Measurements from ENCODE around the gene PUM2. TPM values are rescaled to one million over a fixed set of nuclear protein-coding genes. Genes with fewer than 3 reads are reported as not detected.

The PUM2 gene
- total and polyA plus RNA-seq, 9 donors, result 40.3 to 148 (median 95.9) TPM

DNA sequence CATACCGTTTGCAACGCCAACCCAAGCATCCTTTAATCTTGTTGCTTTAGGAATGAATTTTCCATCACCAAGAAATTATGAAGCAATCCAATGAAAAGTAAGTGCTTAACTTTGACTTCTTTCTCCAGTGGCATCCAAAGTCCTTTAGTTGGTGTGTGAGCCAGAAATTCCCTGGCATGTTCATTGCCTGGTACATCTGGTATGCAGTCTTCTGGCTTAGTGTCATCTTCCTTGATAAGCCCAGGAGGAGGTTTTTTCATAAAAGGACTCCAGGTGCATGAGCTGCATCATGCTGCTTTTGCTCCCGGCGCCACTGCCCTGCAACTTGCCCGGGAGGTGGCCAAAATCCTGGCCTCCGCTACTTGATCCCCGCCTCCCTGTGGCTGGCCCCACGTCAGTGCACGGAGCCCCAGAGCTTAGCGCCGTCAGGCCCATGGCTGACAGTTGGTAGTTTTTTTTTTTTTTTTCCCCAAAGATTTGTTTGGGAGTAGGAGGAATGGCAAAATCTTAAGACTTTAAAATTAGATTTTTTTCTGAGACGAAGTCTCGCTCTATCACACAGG is 58.7 kb downstream of the PUM2 start:
- intact Hi-C loops (cut with DNase I), result no loop called here
- H3K27ac ChIP-seq, result no peak overlapping the region
- no peaks in the 10 kb centered on the region for H3K36me3 ChIP-seq
- WGBS, 3 donors, result 94 to 97% (median 95%) methylated on average over 13 of the region's 13 CpGs
- no peak overlapping the region for H3K4me3 ChIP-seq
- no peak for TF ChIP-seq EP300 (IDR thresholded peaks at IDR 0.05)
- TF ChIP-seq, protein P1, sequence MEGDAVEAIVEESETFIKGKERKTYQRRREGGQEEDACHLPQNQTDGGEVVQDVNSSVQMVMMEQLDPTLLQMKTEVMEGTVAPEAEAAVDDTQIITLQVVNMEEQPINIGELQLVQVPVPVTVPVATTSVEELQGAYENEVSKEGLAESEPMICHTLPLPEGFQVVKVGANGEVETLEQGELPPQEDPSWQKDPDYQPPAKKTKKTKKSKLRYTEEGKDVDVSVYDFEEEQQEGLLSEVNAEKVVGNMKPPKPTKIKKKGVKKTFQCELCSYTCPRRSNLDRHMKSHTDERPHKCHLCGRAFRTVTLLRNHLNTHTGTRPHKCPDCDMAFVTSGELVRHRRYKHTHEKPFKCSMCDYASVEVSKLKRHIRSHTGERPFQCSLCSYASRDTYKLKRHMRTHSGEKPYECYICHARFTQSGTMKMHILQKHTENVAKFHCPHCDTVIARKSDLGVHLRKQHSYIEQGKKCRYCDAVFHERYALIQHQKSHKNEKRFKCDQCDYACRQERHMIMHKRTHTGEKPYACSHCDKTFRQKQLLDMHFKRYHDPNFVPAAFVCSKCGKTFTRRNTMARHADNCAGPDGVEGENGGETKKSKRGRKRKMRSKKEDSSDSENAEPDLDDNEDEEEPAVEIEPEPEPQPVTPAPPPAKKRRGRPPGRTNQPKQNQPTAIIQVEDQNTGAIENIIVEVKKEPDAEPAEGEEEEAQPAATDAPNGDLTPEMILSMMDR (IDR thresholded peaks at IDR 0.05), result no peak
- TF ChIP-seq POLR2A (IDR thresholded peaks at IDR 0.05), result no peak
- H3K27me3 ChIP-seq, result no peaks in the 10 kb centered on the region
- no peak for DNase-seq
- H3K9me3 ChIP-seq, result no peaks in the 10 kb centered on the region
- H3K4me1 ChIP-seq (ENCODE audit: insufficient read depth), result no peaks in the 10 kb centered on the region

DNA sequence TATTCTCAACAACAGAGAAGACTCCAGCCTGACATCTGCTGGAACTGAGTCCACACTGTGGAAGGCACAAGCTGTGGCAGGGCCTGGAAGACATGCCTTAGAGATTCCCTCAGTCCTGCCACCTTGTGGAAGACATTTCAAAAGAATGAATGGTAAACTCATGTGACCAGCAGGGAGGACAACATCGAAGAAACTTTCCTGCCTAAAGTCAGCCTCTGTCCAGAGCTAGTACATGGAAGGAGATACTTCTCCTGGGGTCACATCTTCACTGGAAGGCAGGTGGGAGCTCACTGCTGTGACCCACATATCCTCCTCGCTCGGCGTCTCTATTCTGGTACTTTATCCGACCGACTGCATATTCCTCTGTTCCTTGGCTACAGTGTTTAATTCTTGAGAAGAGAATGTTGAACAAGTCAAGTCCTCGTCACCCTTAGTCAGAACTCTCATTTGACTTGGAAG is 59.5 kb downstream of the PUM2 start:
- WGBS, 3 donors, result 73 to 82% (median 74%) methylated on average over 7 of the region's 7 CpGs
- TF ChIP-seq, protein P1 (IDR thresholded peaks at IDR 0.05), result peak in 2 of 3 donors; percentile 22
- TF ChIP-seq EP300 (IDR thresholded peaks at IDR 0.05), result no peak
- H3K27ac ChIP-seq, result no peak overlapping the region
- no peaks in the 10 kb centered on the region for H3K36me3 ChIP-seq
- no peaks in the 10 kb centered on the region for H3K4me1 ChIP-seq (ENCODE audit: insufficient read depth)
- intact Hi-C loops (cut with DNase I), result no loop called here
- H3K27me3 ChIP-seq, result no peaks in the 10 kb centered on the region
- no peaks in the 10 kb centered on the region for H3K9me3 ChIP-seq
- no peak overlapping the region for H3K4me3 ChIP-seq
- DNase-seq, result peak in 1 of 5 donors; percentile 25

DNA sequence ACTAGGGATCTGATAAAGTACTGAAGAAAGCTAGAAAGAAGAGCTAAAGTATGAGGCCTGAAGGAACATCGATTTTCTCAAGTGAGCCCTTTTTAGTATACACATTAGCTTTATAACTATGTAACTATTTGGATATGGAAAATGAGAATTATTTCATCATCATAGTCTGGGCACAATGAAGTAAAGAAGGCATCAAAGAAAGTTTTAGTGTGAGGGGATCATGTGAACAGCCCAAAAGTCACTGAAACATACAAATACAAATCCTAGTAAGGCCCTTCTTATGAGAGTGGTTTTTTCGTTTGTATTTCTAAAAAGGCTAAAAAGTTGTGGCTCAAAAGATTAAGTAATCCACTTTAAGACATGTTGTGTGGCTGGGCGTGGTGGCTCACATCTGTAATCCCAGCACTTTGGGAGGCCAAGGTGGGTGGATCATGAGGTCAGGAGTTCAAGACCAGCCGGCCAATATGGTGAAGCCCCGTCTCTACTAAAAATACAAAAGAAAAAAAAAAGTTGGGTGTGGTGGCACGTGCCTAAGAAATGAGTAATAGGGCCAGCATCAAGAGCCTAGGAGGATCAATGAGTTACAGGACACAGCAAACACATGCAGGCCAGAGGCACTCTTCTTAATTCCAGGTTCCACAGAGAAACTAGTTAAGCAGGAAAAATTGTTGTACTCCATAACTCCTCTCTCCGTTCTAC is 61.9 kb downstream of the PUM2 start:
- H3K36me3 ChIP-seq, result no peaks in the 10 kb centered on the region
- DNase-seq, result no peak
- no peaks in the 10 kb centered on the region for H3K4me1 ChIP-seq (ENCODE audit: insufficient read depth)
- TF ChIP-seq EP300 (IDR thresholded peaks at IDR 0.05) (no peak), POLR2A (IDR thresholded peaks at IDR 0.05) (no peak)
- TF ChIP-seq, protein P1 (IDR thresholded peaks at IDR 0.05), result no peak
- H3K9me3 ChIP-seq, result no peaks in the 10 kb centered on the region
- no peaks in the 10 kb centered on the region for H3K27me3 ChIP-seq
- intact Hi-C loops (cut with DNase I), result no loop called here
- H3K27ac ChIP-seq, result no peak overlapping the region
- H3K4me3 ChIP-seq, result no peak overlapping the region
- WGBS, 3 donors, result 82 to 88% (median 84%) methylated on average over 7 of the region's 7 CpGs

DNA sequence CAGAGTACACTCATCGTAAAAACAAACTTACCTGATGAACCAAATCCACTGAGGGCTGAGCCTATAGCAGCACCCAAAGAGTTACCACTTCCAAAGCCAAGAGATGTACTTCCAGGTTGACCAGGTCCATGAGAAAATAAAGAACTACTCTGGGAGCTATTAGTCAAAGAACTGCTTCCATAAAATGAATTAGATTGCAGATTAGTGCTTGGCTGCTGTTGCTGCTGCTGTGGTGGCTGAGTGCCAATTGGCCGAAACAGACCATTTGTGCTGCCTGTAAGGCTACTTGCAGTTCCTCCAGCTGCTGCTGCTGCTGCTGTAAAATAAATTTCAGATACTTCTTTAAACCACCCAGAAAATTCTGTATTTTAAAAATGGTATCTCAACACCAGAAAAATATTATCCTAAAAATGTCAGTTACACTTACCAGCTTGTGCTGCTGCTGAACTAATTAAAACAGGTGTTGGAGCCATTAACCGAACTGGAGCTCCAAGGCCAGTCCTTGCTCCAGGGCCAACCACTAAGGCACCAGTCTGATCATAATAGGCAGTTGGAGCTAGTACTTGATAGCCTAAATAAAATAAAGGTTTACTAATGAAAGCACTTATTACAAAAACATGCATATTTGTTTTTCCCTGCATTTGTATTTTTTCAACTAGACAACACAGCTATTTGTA is 67.6 kb downstream of the PUM2 start:
- H3K27me3 ChIP-seq, result no peaks in the 10 kb centered on the region
- DNase-seq, result peak; percentile 65 to 73 (median 70)
- peaks cover 1% of the 10 kb centered on the region for H3K4me1 ChIP-seq (ENCODE audit: insufficient read depth)
- no peaks in the 10 kb centered on the region for H3K36me3 ChIP-seq
- 35 to 49% (median 41%) methylated on average over 3 of the region's 3 CpGs for WGBS, 3 donors
- TF ChIP-seq EP300 (IDR thresholded peaks at IDR 0.05) (no peak), POLR2A (IDR thresholded peaks at IDR 0.05) (no peak)
- TF ChIP-seq, protein P1 (IDR thresholded peaks at IDR 0.05), result no peak
- H3K4me3 ChIP-seq, result no peak overlapping the region
- no peaks in the 10 kb centered on the region for H3K9me3 ChIP-seq
- H3K27ac ChIP-seq, result no peak overlapping the region
- intact Hi-C loops (cut with DNase I), result no loop called here
